ENCODE results near the gene MRGPRD.
A peak's percentile ranks its signal among the peaks of the same experiment; 100 is the strongest.

MRGPRD gene

GRCh38 chr11:68983801-68984200, 3.0 kb upstream of the MRGPRD start:
- Mint-ChIP-seq H3K27ac (no peak overlapping the region), H3K27me3 (ENCODE audit: low read depth, poor library complexity) (peaks cover 3% of the 10 kb centered on the region)

GRCh38 chr11:68982134-68982533, 1.3 kb upstream of the MRGPRD start:
- no peak overlapping the region for H3K4me3 Mint-ChIP-seq

More at GRCh38 chr11:68983801-68984200, 3.0 kb upstream of the MRGPRD start:
- Mint-ChIP-seq H3K4me1 (peaks cover 10% of the 10 kb centered on the region), H3K36me3 (ENCODE audit: low read depth) (peaks cover 8% of the 10 kb centered on the region), H3K9me3 (peaks cover 30% of the 10 kb centered on the region), H3K4me3 (no peak overlapping the region)
- TF ChIP-seq CTCF (IDR thresholded peaks at IDR 0.05) = no peak
- DNase-seq = no peak

GRCh38 chr11:68979931-68980775, 633 bp downstream of the MRGPRD start:
- TF ChIP-seq CTCF (IDR thresholded peaks at IDR 0.05) = no peak
- Mint-ChIP-seq H3K9me3 (peaks cover 16% of the 10 kb centered on the region), H3K27me3 (ENCODE audit: low read depth, poor library complexity) (peaks cover 5% of the 10 kb centered on the region), H3K4me1 (peaks cover 15% of the 10 kb centered on the region), H3K27ac (no peak overlapping the region), H3K36me3 (ENCODE audit: low read depth) (no peaks in the 10 kb centered on the region), H3K4me3 (no peak overlapping the region)
- no peak for DNase-seq

More at GRCh38 chr11:68982134-68982533, 1.3 kb upstream of the MRGPRD start:
- H3K36me3 Mint-ChIP-seq (ENCODE audit: low read depth) = peaks cover 8% of the 10 kb centered on the region
- H3K4me1 Mint-ChIP-seq = peaks cover 15% of the 10 kb centered on the region
- TF ChIP-seq CTCF (IDR thresholded peaks at IDR 0.05) = no peak
- peaks cover 26% of the 10 kb centered on the region for H3K9me3 Mint-ChIP-seq
- DNase-seq = no peak
- no peak overlapping the region for H3K27ac Mint-ChIP-seq
- peaks cover 8% of the 10 kb centered on the region for H3K27me3 Mint-ChIP-seq (ENCODE audit: low read depth, poor library complexity)

- TF ChIP-seq CTCF (IDR thresholded peaks at IDR 0.05) = no peak
- Mint-ChIP-seq H3K4me1 (peaks cover 15% of the 10 kb centered on the region), H3K4me3 (no peak overlapping the region), H3K36me3 (ENCODE audit: low read depth) (no peaks in the 10 kb centered on the region), H3K27ac (no peak overlapping the region), H3K27me3 (ENCODE audit: low read depth, poor library complexity) (peaks cover 5% of the 10 kb centered on the region), H3K9me3 (peaks cover 13% of the 10 kb centered on the region)
- no peak for DNase-seq
Measured at GRCh38 chr11:68978931-68979594, 1.7 kb downstream of the MRGPRD start.

GRCh38 chr11:68978626-68978930, 2.2 kb downstream of the MRGPRD start:
- Mint-ChIP-seq H3K36me3 (ENCODE audit: low read depth) (no peaks in the 10 kb centered on the region), H3K4me3 (no peak overlapping the region), H3K27ac (peak overlapping the region; percentile 74), H3K4me1 (peaks cover 15% of the 10 kb centered on the region), H3K27me3 (ENCODE audit: low read depth, poor library complexity) (peaks cover 5% of the 10 kb centered on the region), H3K9me3 (peaks cover 13% of the 10 kb centered on the region)
- no peak for DNase-seq
- no peak for TF ChIP-seq CTCF (IDR thresholded peaks at IDR 0.05)

Data from nephron progenitor cell (in vitro differentiated cells).